OCI-LY3 (cell line): ENCODE results near the gene SFSWAP.

Experiments
- H2AFZ ChIP-seq: fragments of 200-600, 300-600 bp; shearing (Covaris generic); 2 replicates; pipeline ENCODE4 v1.6.0; 2014; ENCODE audit warnings: antibody characterized with exemption, low read depth, low read length
- H3K27ac ChIP-seq: fragments of 200-600, 300-600 bp; sonication (generic); 2 replicates; pipeline ENCODE4 v1.5.1; 2014; ENCODE audit warnings: mild to moderate bottlenecking, low read length, moderate library complexity, mixed read lengths
- H3K27me3 ChIP-seq: fragments of 200-600, 300-600 bp; sonication (generic); 2 replicates; pipeline ENCODE4 v1.6.1; 2014; ENCODE audit warnings: low read depth, low read length, mixed read lengths
- H3K36me3 ChIP-seq: fragments of 200-600, 300-600 bp; sonication (generic); replicated peaks from 2 replicates; pipeline ENCODE3; 2014; ENCODE audit warnings: low read depth, low read length, mixed read lengths
- H3K4me1 ChIP-seq: fragments of 300-600, 200-600 bp; sonication (generic); 2 replicates; pipeline ENCODE4 v1.6.1; 2014; ENCODE audit warnings: low read length, mixed read lengths
- H3K4me2 ChIP-seq: fragments of 200-600, 300-600 bp; sonication (generic); 2 replicates; pipeline ENCODE4 v1.6.1; 2014; ENCODE audit warnings: low read length, mixed read lengths
- H3K4me3 ChIP-seq: fragments of 300-600, 200-600 bp; sonication (generic); 2 replicates; pipeline ENCODE4 v1.5.1; 2014; ENCODE audit warnings: antibody characterized with exemption, mild to moderate bottlenecking, low read length, moderate library complexity
- H3K79me2 ChIP-seq: fragments of 300-600, 200-600 bp; shearing (Covaris generic); 2 replicates; pipeline ENCODE4 v1.6.1; 2014; ENCODE audit warnings: mild to moderate bottlenecking, low read length, mixed read lengths
- H3K9ac ChIP-seq: fragments of 300-600, 200-600 bp; shearing (Covaris generic); 2 replicates; pipeline ENCODE4 v1.6.0; 2014; ENCODE audit warnings: mild to moderate bottlenecking, low read length, moderate library complexity
- H3K9me3 ChIP-seq: fragments of 200-600, 300-600 bp; shearing (Covaris generic); 2 replicates; pipeline ENCODE4 v1.6.1; 2014; ENCODE audit warnings: low read length, mixed read lengths; ENCODE audit not compliant: insufficient read depth
- H4K20me1 ChIP-seq: fragments of 200-600, 300-600 bp; sonication (generic); 2 replicates; pipeline ENCODE4 v1.6.1; 2016; ENCODE audit warnings: low read length, mixed read lengths; ENCODE audit not compliant: insufficient read depth
- CTCF ChIP-seq: fragments of 200-600, 300-600 bp; sonication (generic); IDR thresholded peaks from 2 replicates; pipeline ENCODE4 v1.5.1; 2014; ENCODE audit warnings: antibody characterized with exemption, low read length, low read depth
- EZH2phosphoT487 ChIP-seq: fragments of 200-600 bp; shearing (Covaris generic); IDR thresholded peaks from 2 replicates; pipeline ENCODE4 v1.6.1; 2018; ENCODE audit warnings: antibody characterized with exemption, mixed run types, low read depth

The SFSWAP gene

GRCh38 chr12:131794061-131794460, 83.2 kb downstream of the SFSWAP start:
- Histone ChIP-seq H3K79me2 (no peaks in the 10 kb centered on the region), H3K9me3 (no peaks in the 10 kb centered on the region), H3K4me2 (no peak overlapping the region), H3K4me3 (no peak overlapping the region), H3K36me3 (peaks cover 28% of the 10 kb centered on the region), H3K27me3 (no peaks in the 10 kb centered on the region), H3K27ac (no peak overlapping the region), H3K4me1 (no peaks in the 10 kb centered on the region), H4K20me1 (no peaks in the 10 kb centered on the region), H2AFZ (no peak overlapping the region), H3K9ac (no peak overlapping the region)
- TF ChIP-seq EZH2phosphoT487 (no peak), CTCF (no peak)

- Histone ChIP-seq H2AFZ (no peak overlapping the region), H3K36me3 (peaks cover 27% of the 10 kb centered on the region), H3K4me3 (no peak overlapping the region), H3K27me3 (no peaks in the 10 kb centered on the region), H3K4me1 (no peaks in the 10 kb centered on the region), H3K27ac (no peak overlapping the region), H3K9ac (no peak overlapping the region), H3K4me2 (no peak overlapping the region), H4K20me1 (no peaks in the 10 kb centered on the region), H3K79me2 (no peaks in the 10 kb centered on the region), H3K9me3 (no peaks in the 10 kb centered on the region)
- TF ChIP-seq CTCF, result no peak
- no peak for TF ChIP-seq EZH2phosphoT487
These were observed 83.7 kb downstream of the SFSWAP start for GRCh38 chr12:131794573-131794972.

GRCh38 chr12:131795064-131795463, 84.2 kb downstream of the SFSWAP start:
- H3K27ac ChIP-seq, result no peak overlapping the region
- H3K36me3 ChIP-seq, result peaks cover 27% of the 10 kb centered on the region
- no peak overlapping the region for H3K4me2 ChIP-seq
- no peak overlapping the region for H2AFZ ChIP-seq
- H3K9ac ChIP-seq, result no peak overlapping the region
- H3K27me3 ChIP-seq, result no peaks in the 10 kb centered on the region
- H3K4me3 ChIP-seq, result no peak overlapping the region
- no peaks in the 10 kb centered on the region for H3K79me2 ChIP-seq
- no peaks in the 10 kb centered on the region for H4K20me1 ChIP-seq
- H3K9me3 ChIP-seq, result no peaks in the 10 kb centered on the region
- no peaks in the 10 kb centered on the region for H3K4me1 ChIP-seq
- TF ChIP-seq EZH2phosphoT487 (no peak), CTCF (no peak)

- H3K4me3 ChIP-seq, result no peak overlapping the region
- TF ChIP-seq EZH2phosphoT487 (no peak), CTCF (no peak)
- peaks cover 5% of the 10 kb centered on the region for H3K4me1 ChIP-seq
- no peak overlapping the region for H3K4me2 ChIP-seq
- H2AFZ ChIP-seq, result no peak overlapping the region
- H4K20me1 ChIP-seq, result no peaks in the 10 kb centered on the region
- H3K9ac ChIP-seq, result no peak overlapping the region
- H3K79me2 ChIP-seq, result no peaks in the 10 kb centered on the region
- no peaks in the 10 kb centered on the region for H3K27me3 ChIP-seq
- no peak overlapping the region for H3K27ac ChIP-seq
- H3K9me3 ChIP-seq, result no peaks in the 10 kb centered on the region
- H3K36me3 ChIP-seq, result peaks cover 27% of the 10 kb centered on the region
These were observed 85.0 kb downstream of the SFSWAP start for GRCh38 chr12:131795690-131796410.
